ENCODE results near the gene FSCN2.

FSCN2 gene

GRCh38 chr17:81578038-81578441 is 49.9 kb downstream of the FSCN2 start:
- FAIRE-seq (no peak), DNase-seq (ENCODE audit: insufficient read length, low spot score) (no peak)
- no peak for TF ChIP-seq CTCF (IDR thresholded peaks at IDR 0.05; ENCODE audit: insufficient read depth, missing control alignments)

DNA sequence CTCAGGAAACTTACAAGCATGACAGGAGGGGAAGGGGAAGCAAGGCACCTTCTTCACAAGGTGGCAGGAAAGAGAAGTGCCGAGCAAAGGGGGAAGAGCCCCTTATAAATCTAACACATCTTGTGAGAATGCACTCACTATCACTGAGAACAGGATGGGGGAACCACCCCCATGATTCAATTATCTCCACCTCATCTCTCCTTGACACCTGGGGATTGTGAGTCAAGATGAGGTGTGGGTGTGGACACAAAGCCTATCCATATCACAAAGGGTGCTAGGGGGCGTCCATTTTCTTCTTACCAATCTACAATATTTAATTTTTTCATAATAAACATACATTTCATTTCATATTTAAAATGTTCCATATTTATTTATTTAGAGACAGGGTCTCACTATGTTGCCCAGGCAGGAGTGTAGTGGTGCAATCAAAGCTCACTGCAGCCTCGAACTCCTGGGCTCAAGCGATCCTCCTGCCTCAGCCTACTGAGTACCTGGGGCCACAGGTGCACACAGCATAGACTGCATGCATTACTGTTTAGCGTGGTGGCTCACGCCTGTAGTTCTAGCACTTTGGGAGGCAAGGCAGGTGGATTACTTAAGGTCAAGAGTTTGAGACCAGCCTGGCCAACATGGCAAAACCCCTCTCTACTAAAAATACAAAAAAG is 50.5 kb downstream of the FSCN2 start:
- no peak for FAIRE-seq
- no peak for DNase-seq (ENCODE audit: insufficient read length, low spot score)
- TF ChIP-seq CTCF (IDR thresholded peaks at IDR 0.05; ENCODE audit: insufficient read depth, missing control alignments): no peak

- TF ChIP-seq CTCF (IDR thresholded peaks at IDR 0.05; ENCODE audit: insufficient read depth, missing control alignments): no peak
- no peak for FAIRE-seq
- DNase-seq (ENCODE audit: insufficient read length, low spot score): no peak
Observed at GRCh38 chr17:81579298-81579697, 51.1 kb downstream of the FSCN2 start.

DNA sequence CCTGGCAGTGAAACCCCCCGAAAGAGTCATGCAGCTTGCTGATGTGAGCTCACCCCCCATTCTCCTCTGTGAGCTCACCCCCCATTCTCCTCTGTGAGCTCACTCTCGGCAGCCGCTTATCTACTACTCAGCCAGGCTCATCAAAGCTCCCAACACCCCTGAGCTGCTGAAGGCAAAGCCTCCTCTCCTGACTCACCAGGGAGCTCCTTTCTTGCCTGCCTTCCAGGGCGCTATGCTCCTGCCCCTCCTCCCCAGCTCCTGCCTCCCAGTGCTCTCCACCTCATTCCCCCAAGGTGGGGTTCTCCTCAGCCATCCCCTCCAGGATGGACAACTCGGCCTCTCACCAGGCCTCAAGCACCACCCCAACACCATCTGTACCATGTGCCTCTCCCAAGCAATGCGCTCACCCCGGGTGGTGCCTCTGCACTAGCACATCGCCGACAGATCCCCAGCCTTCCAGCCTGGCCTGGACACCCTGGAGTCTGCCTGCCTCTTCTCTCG is 51.7 kb downstream of the FSCN2 start:
- FAIRE-seq (no peak), DNase-seq (ENCODE audit: insufficient read length, low spot score) (no peak)
- TF ChIP-seq CTCF (IDR thresholded peaks at IDR 0.05; ENCODE audit: insufficient read depth, missing control alignments): no peak

DNA sequence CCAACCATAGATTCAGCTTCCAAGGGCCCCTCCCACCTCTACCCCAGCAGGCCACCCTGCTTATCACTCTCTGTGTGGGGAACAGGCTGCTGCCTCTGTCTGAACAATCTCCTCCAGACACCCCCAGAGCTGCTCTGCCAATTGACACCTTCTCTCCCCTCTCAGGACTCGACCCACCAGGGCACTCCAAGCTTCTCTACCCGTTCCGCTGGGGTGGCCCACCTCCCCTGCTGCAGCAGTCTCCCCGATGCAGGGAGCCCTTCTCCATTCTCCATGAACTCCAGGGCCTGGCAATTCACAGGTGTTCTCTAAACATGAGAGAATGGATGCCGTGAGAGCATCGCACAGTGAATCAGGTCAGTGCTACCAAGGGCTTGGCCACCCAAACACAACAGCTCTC is 52.3 kb downstream of the FSCN2 start:
- TF ChIP-seq CTCF (IDR thresholded peaks at IDR 0.05; ENCODE audit: insufficient read depth, missing control alignments): no peak
- FAIRE-seq: no peak
- DNase-seq (ENCODE audit: insufficient read length, low spot score): no peak

GRCh38 chr17:81581758-81582157 is 53.6 kb downstream of the FSCN2 start:
- FAIRE-seq (no peak), DNase-seq (ENCODE audit: insufficient read length, low spot score) (no peak)
- no peak for TF ChIP-seq CTCF (IDR thresholded peaks at IDR 0.05; ENCODE audit: insufficient read depth, missing control alignments)

GRCh38 chr17:81582341-81582740 is 54.2 kb downstream of the FSCN2 start:
- DNase-seq (ENCODE audit: insufficient read length, low spot score) (no peak), FAIRE-seq (no peak)
- no peak for TF ChIP-seq CTCF (IDR thresholded peaks at IDR 0.05; ENCODE audit: insufficient read depth, missing control alignments)
